Epidermal melanocyte (primary cell): Measurements from ENCODE around the gene MAN2A2.
"Not testable (repeated sequence)": the region's sequence is repeated elsewhere in the genome, so short reads cannot be mapped to it uniquely, and the experiment has no call there.

ENCODE experiments used
- DNase-seq: peaks from one replicate; pipeline ENCODE4 v3.0.0; 2011; ENCODE audit warnings: low spot score; ENCODE audit not compliant: insufficient read length

MAN2A2 gene

DNA sequence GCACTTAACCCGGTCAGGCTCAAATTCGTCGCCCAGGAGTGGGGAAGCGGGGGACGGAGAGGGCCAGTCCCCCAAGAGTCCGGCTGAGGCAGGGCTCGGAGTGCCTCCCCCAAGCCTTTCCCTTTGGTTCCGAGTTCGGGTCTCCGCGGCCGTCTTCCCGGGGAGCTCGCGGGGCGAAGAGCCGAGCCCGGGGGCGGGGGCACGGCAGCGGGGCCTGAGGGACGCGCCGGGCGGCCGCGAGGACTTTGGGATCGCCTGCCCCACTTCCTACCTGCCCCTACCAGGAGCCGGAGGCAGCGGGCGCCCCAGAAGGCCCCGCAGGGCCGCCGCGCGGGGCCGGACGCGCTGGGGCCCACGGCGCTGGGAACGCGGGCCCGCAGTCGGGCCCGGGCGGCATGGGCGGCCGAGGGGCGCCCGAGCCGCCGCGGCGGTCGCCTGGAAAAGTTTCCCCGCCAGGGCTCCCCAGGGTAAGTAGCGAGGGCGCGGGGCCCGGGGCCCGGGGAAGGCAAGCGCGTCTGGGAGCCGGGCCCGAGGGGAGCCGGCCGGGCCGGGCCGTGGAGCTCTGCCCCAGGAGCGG is 31.9 kb upstream of the MAN2A2 start:
- DNase-seq, result no peak

DNA sequence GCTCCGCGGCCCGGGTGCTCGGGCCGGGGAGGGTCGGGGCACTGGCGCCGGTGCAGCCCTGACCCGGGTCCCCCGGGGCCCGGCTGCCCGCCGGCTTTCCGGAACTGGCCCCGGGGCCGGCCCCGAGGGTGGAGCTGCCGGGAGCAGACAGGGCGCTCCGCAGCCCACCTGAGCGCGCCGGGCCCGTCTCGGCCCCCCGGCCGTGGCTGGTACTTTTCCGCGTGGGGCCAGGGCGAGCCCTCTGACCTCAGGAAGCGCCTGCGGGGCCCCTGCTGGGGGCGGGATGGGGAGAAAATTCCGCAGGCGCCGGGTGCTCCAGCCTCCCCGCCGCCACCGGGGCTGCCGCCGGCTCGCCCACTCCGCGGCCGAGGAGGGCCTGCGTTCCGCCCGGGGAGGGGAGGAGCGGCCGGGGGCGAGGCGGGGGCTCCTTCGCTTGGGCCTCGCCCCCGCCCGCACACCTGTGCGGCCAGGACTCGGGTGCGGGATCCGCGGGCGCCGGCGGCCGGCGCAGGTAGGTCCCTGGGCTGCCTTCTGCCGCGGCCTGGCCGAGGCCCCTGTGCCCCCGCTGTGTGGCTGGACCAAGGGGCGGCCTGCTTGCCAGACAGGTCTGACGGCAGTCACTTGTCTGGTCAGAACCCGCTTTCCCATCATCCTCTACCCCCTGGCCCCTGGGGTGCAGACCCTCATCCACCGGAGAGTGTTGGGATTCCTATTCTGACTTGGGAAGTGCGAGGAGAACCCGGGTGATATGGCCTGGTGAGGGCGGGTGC is 31.2 kb upstream of the MAN2A2 start:
- no peak for DNase-seq

DNA sequence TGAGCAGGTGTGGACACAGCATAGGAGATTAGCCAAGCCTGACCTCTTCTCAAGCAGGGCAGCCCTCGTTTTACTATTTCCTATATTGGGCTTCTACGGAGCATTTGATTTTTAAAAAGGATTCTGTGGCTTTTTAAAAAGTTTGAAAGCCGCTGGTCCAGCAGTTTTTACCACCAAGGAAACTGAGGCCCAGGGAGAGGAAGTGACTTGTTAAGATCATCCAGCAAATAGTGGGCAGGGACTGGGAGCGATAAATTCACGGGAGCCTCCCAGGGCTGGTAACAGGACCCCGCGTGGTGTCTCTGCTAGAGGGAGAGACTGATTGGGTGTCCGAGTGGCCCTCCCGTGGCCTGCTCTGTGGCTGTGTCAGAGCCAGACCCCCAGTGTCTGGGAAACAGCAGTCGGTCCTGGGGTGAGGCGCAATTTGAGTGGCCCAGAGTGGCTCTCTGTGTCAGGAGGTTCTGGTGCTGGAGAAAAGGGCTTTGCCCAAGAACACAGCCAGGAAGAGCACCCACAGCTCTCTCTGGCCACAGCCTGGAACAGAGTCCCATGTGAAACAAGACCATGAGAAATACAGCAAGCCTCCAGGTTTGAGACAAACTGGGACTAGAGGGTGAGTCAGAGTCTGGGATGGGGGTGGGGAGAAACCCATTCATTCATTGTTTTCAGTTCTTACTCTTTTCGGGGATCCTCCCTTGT is 30.5 kb upstream of the MAN2A2 start:
- no peak for DNase-seq

DNA sequence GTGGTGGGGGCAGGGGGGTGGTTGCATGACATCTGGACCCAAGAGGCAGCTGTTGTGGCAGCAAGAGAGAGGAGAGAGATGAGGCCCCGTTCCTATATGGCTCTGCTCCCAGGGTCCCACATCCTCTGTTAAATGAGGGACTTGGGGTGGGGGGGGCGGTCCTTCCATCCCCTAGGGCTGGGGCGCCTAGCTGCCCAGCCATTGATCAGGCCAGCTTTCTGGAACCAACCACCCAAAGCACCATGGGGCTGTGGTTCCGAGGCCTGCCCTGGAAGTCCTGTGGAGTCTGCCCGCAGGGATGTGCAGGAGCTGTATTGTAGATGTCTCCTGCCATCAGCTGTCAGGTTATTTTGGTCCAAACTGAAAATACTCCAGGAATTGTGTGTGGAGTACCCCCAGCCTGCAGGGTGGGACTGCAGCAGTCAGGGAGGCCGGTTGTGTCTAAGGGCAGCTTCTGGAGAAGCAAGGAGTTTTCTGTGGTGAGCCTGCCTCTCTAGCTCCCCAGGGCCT is 29.6 kb upstream of the MAN2A2 start:
- DNase-seq, result no peak

DNA sequence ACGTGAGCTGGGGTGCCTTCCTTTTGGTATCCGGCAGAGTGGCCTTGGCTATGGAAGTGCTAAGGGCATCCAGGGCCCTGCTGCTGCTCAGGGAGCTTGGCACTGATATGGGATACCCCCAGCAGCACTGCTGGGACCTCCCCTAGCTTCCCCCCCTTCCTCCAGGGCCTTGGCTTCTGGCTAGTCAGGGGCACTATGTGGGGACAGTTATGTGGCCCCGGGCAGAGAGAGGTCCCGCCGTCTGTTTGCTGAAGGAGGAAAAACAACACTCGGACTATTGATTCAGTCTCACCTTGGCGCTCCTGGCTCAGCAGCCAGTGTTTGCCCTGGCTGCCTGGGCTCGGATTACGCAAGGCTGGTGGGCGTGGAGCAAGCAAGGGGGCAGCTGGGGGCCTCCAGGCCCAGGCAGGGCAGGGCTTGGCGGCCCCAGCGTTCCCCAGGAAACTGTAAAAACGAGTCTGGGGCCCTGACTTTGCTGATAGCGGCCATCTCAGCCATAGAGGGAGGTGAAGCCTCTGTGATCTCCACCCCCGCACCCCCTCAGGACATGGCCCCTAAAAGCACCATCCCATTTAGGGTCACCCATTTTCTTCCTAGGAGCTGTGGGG is 29.0 kb upstream of the MAN2A2 start:
- DNase-seq, result no peak

DNA sequence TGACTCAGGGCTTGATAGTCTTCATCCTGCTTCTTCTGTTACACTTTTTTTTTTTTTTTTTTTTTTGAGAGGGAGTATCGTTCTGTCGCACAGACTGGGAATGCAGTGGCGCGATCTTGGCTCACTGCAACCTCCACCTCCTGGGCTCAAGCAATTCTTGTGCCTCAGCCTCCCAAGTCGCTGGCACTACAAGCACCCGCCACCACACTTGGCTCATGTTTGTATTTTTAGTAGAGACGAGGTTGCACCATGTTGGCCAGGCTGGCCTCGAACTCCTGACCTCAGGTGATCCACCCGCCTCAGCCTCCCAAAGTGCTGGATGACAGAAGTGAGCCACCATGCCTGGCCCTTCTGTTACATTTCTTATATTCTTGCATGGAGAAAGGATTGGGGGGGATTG is 28.1 kb upstream of the MAN2A2 start:
- DNase-seq, result not testable (repeated sequence)

DNA sequence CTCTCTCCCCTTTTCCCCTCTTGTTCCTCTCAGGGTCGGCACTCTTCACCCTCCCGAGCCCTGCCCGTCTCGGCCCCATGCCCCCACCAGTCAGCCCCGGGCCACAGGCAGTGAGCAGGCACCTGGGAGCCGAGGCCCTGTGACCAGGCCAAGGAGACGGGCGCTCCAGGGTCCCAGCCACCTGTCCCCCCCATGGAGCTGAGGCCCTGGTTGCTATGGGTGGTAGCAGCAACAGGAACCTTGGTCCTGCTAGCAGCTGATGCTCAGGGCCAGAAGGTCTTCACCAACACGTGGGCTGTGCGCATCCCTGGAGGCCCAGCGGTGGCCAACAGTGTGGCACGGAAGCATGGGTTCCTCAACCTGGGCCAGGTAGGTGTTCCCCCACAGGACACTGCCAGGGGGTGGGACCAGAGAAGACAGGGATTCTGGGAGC is 27.5 kb upstream of the MAN2A2 start:
- no peak for DNase-seq

DNA sequence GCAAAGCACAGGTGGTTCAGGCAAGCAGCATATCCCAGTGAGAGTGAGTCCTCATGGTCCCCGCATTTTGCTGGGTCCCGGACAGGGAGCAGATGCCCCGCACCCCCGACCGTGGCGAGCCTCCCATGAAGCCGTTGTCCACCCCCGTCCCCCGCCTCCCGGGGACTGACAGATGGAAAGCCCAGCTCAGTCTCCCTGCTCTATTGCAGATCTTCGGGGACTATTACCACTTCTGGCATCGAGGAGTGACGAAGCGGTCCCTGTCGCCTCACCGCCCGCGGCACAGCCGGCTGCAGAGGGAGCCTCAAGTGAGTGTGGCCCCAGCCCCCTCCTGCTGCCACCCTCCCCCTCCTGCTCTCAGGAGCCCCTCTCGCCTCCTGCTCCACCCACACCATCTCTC is 27.1 kb upstream of the MAN2A2 start:
- no peak for DNase-seq

DNA sequence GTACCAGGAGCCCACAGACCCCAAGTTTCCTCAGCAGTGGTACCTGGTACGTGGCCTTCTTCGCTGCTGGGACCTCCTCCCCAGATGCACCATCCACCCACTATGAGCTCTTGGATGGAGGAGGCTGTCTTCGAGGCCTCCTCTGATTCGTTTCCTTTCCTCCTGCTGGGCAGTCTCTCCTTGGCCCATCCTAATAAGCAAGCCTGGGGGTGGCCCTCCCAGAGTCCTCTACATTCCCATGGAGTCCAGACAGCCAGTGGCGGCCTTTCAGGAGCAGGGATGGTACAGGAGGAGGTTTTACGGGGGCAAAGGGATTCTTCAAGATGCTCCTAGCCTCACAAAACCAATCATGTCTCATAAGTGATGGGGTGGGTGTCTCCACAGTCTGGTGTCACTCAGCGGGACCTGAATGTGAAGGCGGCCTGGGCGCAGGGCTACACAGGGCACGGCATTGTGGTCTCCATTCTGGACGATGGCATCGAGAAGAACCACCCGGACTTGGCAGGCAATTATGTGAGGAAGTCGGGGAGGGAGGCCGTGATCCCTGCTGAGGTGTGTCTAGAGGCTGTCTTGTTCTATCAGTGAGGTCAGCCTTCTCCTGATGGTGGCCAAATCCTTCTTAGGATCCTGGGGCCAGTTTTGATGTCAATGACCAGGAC is 26.5 kb upstream of the MAN2A2 start:
- DNase-seq, result no peak

DNA sequence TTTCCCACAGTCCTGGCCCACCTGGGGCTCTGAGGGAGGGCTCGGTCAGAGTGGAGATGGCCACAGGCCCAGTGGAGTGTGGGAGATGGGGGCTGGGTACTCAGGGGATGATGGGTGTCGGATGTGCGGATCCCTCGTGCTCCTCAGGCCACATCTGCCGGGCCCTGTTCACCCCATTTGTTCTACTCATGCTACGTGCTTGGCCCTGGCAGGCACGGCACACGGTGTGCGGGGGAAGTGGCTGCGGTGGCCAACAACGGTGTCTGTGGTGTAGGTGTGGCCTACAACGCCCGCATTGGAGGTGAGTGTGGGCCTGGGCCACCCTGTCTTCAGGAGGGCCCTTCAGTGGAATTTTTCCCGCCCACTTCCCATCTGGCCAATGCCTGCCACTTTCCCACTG is 25.8 kb upstream of the MAN2A2 start:
- DNase-seq, result no peak

DNA sequence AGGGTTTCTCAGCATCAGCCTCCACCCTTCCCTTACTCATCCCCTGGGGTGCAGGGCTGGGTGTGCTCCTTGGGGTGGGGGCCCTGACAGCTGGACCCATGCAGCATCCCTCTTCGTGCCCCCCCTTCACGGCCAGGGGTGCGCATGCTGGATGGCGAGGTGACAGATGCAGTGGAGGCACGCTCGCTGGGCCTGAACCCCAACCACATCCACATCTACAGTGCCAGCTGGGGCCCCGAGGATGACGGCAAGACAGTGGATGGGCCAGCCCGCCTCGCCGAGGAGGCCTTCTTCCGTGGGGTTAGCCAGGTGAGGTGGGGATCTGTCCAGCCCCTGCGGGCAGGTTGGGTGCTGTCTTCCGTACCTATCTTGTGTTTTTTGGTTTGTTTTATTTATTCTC is 25.1 kb upstream of the MAN2A2 start:
- no peak for DNase-seq

DNA sequence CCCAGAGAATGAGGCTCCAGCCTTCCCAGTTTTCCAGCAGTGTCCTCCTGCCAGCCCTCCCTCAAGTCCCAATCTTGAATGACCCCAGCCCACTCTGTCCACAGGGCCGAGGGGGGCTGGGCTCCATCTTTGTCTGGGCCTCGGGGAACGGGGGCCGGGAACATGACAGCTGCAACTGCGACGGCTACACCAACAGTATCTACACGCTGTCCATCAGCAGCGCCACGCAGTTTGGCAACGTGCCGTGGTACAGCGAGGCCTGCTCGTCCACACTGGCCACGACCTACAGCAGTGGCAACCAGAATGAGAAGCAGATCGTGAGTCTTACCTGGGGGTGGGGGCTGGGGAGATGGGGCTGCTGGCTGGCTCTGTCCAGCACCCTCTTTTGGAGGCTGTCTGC is 24.4 kb upstream of the MAN2A2 start:
- DNase-seq, result no peak

DNA sequence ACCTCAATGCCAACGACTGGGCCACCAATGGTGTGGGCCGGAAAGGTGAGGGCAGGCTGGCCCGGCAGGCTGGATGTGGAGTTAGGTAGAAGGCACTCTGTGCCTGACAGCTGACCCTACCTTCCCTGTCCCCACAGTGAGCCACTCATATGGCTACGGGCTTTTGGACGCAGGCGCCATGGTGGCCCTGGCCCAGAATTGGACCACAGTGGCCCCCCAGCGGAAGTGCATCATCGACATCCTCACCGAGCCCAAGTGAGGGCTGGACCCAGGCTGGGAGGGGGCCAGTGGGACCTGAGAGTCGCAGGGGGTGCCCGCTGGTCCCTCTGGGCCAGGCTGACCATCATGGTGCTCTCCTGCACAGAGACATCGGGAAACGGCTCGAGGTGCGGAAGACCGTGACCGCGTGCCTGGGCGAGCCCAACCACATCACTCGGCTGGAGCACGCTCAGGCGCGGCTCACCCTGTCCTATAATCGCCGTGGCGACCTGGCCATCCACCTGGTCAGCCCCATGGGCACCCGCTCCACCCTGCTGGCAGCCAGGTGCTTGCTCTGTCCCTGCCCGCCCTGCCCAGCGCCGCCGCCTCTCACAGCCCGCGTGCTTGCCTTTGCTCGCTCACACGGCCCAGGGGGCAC is 23.3 kb upstream of the MAN2A2 start:
- DNase-seq, result no peak

DNA sequence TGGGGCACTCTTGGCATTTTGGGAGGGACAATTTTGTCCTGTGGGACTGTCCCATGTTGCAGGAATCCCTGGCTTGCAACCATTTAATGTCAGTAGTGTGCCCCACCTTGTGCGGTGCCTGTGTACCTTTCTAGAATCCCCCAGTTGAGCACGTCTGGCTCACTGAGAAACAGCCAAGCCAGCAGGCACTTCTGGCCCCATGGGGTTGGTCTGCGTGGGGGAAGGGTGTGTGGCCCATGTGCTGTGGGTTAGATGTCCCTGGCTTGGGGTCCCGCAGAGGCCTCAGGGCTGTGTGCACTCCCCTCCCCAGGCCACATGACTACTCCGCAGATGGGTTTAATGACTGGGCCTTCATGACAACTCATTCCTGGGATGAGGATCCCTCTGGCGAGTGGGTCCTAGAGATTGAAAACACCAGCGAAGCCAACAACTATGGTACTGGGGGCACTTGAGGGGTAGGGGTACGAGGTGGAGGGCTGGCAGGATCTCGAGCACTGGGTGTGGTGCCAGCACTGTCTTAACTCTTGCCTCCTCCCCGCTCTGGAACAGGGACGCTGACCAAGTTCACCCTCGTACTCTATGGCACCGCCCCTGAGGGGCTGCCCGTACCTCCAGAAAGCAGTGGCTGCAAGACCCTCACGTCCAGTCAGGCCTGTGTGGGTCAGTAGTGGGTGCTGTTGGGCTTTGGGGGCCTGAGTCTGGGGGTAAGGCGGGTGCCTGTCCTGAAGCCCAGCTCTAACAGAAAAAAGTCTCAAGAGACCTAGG is 22.5 kb upstream of the MAN2A2 start:
- no peak for DNase-seq

DNA sequence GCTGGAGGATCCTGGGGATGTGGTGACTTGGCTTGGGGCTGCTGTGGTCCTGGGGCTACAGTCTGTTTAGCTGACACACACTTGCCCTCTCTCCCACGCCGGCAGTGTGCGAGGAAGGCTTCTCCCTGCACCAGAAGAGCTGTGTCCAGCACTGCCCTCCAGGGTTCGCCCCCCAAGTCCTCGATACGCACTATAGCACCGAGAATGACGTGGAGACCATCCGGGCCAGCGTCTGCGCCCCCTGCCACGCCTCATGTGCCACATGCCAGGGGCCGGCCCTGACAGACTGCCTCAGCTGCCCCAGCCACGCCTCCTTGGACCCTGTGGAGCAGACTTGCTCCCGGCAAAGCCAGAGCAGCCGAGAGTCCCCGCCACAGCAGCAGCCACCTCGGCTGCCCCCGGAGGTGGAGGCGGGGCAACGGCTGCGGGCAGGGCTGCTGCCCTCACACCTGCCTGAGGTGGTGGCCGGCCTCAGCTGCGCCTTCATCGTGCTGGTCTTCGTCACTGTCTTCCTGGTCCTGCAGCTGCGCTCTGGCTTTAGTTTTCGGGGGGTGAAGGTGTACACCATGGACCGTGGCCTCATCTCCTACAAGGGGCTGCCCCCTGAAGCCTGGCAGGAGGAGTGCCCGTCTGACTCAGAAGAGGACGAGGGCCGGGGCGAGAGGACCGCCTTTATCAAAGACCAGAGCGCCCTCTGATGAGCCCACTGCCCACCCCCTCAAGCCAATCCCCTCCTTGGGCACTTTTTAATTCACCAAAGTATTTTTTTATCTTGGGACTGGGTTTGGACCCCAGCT is 21.7 kb upstream of the MAN2A2 start:
- DNase-seq, result no peak

DNA sequence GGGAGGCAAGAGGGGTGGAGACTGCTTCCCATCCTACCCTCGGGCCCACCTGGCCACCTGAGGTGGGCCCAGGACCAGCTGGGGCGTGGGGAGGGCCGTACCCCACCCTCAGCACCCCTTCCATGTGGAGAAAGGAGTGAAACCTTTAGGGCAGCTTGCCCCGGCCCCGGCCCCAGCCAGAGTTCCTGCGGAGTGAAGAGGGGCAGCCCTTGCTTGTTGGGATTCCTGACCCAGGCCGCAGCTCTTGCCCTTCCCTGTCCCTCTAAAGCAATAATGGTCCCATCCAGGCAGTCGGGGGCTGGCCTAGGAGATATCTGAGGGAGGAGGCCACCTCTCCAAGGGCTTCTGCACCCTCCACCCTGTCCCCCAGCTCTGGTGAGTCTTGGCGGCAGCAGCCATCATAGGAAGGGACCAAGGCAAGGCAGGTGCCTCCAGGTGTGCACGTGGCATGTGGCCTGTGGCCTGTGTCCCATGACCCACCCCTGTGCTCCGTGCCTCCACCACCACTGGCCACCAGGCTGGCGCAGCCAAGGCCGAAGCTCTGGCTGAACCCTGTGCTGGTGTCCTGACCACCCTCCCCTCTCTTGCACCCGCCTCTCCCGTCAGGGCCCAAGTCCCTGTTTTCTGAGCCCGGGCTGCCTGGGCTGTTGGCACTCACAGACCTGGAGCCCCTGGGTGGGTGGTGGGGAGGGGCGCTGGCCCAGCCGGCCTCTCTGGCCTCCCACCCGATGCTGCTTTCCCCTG is 21.0 kb upstream of the MAN2A2 start:
- DNase-seq, result no peak

DNA sequence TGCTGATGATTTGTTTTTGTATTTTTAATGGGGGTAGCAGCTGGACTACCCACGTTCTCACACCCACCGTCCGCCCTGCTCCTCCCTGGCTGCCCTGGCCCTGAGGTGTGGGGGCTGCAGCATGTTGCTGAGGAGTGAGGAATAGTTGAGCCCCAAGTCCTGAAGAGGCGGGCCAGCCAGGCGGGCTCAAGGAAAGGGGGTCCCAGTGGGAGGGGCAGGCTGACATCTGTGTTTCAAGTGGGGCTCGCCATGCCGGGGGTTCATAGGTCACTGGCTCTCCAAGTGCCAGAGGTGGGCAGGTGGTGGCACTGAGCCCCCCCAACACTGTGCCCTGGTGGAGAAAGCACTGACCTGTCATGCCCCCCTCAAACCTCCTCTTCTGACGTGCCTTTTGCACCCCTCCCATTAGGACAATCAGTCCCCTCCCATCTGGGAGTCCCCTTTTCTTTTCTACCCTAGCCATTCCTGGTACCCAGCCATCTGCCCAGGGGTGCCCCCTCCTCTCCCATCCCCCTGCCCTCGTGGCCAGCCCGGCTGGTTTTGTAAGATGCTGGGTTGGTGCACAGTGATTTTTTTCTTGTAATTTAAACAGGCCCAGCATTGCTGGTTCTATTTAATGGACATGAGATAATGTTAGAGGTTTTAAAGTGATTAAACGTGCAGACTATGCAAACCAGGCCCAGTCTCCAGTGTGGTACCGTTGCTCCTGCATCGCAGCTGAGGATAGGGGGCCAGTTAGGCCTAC is 20.1 kb upstream of the MAN2A2 start:
- no peak for DNase-seq

DNA sequence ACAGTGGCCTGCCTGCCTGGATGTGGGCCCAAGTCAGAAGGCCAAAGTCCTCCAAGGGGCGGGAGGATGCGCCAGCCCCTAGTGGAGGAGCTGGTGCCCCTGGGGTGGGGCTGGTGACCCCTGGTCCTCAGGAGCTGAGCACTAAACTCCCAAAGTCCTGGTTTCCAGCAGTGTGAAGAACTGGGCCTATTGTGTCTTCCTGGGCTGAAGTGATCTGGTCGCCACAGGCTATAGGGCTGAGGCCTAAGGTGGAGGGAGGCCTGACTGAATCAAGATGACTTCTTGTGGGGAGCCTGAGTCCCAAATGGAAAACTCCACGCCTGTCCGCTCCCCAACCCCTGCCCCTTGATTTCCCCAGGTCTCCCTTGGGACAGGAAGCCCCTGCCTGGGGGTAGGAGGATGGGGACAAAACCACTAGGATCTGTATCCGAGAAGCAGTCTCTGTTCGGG is 19.6 kb upstream of the MAN2A2 start:
- no peak for DNase-seq
